Measurements from ENCODE around the gene PRKCE.

PRKCE gene

GRCh38 chr2:45634223-45634622 lies 17.3 kb upstream of the PRKCE start:
- DNase-seq: no peak

GRCh38 chr2:45636008-45636407 lies 15.5 kb upstream of the PRKCE start:
- no peak for DNase-seq

GRCh38 chr2:45637440-45637839 lies 14.0 kb upstream of the PRKCE start:
- no peak for DNase-seq

GRCh38 chr2:45640576-45640975 lies 10.9 kb upstream of the PRKCE start:
- no peak for DNase-seq

- DNase-seq: no peak
Observed at GRCh38 chr2:45643095-45643494, 8.4 kb upstream of the PRKCE start.

GRCh38 chr2:45643543-45644542 lies 7.6 kb upstream of the PRKCE start:
- DNase-seq: peak; percentile 90

GRCh38 chr2:45646289-45646688 lies 5.2 kb upstream of the PRKCE start:
- no peak for DNase-seq

- no peak for DNase-seq
Observed at GRCh38 chr2:45647356-45647755, 4.1 kb upstream of the PRKCE start.

- DNase-seq: no peak
Observed at GRCh38 chr2:45647986-45648520, 3.4 kb upstream of the PRKCE start.

- DNase-seq: no peak
Observed at GRCh38 chr2:45648636-45649035, 2.8 kb upstream of the PRKCE start.

- no peak for DNase-seq
Observed at GRCh38 chr2:45649462-45649857, 2.0 kb upstream of the PRKCE start.

- peak; percentile 85 for DNase-seq
Observed at GRCh38 chr2:45649858-45650811, 1.3 kb upstream of the PRKCE start.

- peak; percentile 97 for DNase-seq
Observed at GRCh38 chr2:45650851-45651414, 542 bp upstream of the PRKCE start.

GRCh38 chr2:45652090-45653031 lies 886 bp downstream of the PRKCE start:
- peak; percentile 69 for DNase-seq

- DNase-seq: no peak
Observed at GRCh38 chr2:45653122-45653913, 1.8 kb downstream of the PRKCE start.

GRCh38 chr2:45654250-45654649 lies 2.8 kb downstream of the PRKCE start:
- DNase-seq: no peak

- no peak for DNase-seq
Observed at GRCh38 chr2:45661828-45662227, 10.4 kb downstream of the PRKCE start.

GRCh38 chr2:45664635-45665261 lies 13.3 kb downstream of the PRKCE start:
- no peak for DNase-seq

GRCh38 chr2:45668509-45668908 lies 17.0 kb downstream of the PRKCE start:
- no peak for DNase-seq

- DNase-seq: no peak
Observed at GRCh38 chr2:45669032-45669486, 17.6 kb downstream of the PRKCE start.
